OCI-LY3 (cell line): ENCODE results near the gene AFTPH.

Source experiments
- EZH2phosphoT487 ChIP-seq: fragments of 200-600 bp; shearing (Covaris generic); IDR thresholded peaks from 2 replicates; pipeline ENCODE4 v1.6.1; 2018; ENCODE audit warnings: antibody characterized with exemption, mixed run types, low read depth
- TF ChIP-seq, protein P1 (sequence below): fragments of 200-600, 300-600 bp; sonication (generic); IDR thresholded peaks from 2 replicates; pipeline ENCODE4 v1.5.1; 2014; ENCODE audit warnings: antibody characterized with exemption, low read length, low read depth

DNA sequence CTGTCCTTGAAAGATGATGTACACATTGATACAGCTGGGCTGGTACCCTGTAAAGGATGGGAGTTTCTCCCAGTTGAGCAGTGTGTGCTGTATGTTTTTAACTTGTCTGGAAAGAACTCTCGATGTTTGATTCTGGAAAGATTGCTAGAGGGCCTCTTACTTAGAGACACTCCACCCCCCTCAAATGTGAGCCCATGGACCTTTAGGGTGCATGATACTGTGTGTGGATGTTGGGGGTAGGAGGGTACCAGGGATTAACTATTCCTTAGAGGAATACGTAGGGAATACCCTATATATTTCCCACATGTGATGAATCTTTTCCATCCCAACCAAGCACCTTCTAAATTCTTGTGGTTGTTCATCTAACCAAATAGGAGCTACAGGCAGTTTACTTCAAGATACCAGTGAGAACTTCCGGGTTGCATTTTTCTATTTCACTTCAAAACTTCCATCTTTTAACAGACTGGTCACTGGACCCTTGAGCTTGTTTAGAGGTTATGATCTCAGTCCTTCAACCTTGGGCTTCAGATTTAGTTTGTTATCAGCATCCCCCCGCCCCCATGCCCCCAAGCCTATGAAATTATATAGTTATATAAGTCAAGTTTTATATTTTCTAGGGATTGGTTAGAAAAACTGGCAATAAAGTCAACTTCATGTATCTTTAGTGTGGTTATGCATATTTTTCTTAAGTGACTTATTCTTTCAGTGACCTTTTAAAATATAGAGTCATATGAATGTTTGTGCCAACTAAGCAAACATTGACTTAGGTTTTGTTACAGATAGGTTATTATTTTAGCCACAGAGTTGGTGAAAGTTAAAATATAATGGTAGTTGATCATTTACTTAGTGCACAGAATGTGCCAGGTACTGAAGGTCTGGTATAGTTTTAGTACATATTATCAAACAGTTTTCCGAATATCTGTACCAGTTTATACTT is 18.2 kb downstream of the AFTPH start:
- TF ChIP-seq, protein P1, sequence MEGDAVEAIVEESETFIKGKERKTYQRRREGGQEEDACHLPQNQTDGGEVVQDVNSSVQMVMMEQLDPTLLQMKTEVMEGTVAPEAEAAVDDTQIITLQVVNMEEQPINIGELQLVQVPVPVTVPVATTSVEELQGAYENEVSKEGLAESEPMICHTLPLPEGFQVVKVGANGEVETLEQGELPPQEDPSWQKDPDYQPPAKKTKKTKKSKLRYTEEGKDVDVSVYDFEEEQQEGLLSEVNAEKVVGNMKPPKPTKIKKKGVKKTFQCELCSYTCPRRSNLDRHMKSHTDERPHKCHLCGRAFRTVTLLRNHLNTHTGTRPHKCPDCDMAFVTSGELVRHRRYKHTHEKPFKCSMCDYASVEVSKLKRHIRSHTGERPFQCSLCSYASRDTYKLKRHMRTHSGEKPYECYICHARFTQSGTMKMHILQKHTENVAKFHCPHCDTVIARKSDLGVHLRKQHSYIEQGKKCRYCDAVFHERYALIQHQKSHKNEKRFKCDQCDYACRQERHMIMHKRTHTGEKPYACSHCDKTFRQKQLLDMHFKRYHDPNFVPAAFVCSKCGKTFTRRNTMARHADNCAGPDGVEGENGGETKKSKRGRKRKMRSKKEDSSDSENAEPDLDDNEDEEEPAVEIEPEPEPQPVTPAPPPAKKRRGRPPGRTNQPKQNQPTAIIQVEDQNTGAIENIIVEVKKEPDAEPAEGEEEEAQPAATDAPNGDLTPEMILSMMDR: no peak
- TF ChIP-seq EZH2phosphoT487: no peak
